Thoracic aorta (tissue), 2 donors: Measurements from ENCODE around the gene NRG2. TPM values are rescaled to one million over a fixed set of nuclear protein-coding genes. Genes with fewer than 3 reads are reported as not detected.

Source experiments
- ATAC-seq: fragments of 150-250 bp; one replicate; pipeline ENCODE4 v1.8.0; 2017; ENCODE audit warnings: low read depth; ENCODE audit not compliant: insufficient number of reproducible peaks, low FRiP score
- DNase-seq: peaks from one replicate; pipeline ENCODE4 v3.0.0-alpha.2; 2020; ENCODE audit warnings: low spot score
- H3K27ac ChIP-seq, 2 donors: fragments of 200-600 bp; sonication (generic); 1 replicate in 1 of 2; 2 replicates in 1 of 2; pipeline ENCODE4 v1.5.1; 2016; ENCODE audit warnings: mild to moderate bottlenecking in 2 of 2, moderate library complexity in 2 of 2
- H3K27me3 ChIP-seq: fragments of 200-600 bp; sonication (generic); replicated peaks from 2 replicates; pipeline ENCODE4 v1.6.0; 2016; ENCODE audit warnings: mild to moderate bottlenecking; ENCODE audit not compliant: insufficient read depth
- H3K36me3 ChIP-seq: fragments of 200-600 bp; sonication (generic); one replicate; pipeline ENCODE4 v1.5.1; 2016
- H3K4me1 ChIP-seq, 2 donors: fragments of 200-600 bp; sonication (generic); 1 replicate in 1 of 2; 2 replicates in 1 of 2; pipeline versions ENCODE4 v1.5.1 to v1.6.0; 2016; ENCODE audit warnings: low read depth in 2 of 2, mild to moderate bottlenecking in 1 of 2; ENCODE audit not compliant: control insufficient read depth in 1 of 2
- H3K4me3 ChIP-seq: fragments of 200-600 bp; sonication (generic); 2 replicates; pipeline ENCODE4 v1.5.1; 2016; ENCODE audit warnings: mild to moderate bottlenecking
- H3K9me3 ChIP-seq: fragments of 200-600 bp; sonication (generic); 2 replicates; pipeline ENCODE4 v1.5.1; 2016
- total RNA-seq, 2 donors: library from RNA; depleted of rRNA; stranded (reverse); fragments of >200 nt; gene quantifications; one replicate each; pipeline versions ENCODE4 v1.1.0 to v1.2.3, GENCODE V29; 2016
- TF ChIP-seq, protein P1 (sequence below): fragments of 200-600 bp; sonication (generic); IDR thresholded peaks from one replicate; pipeline ENCODE4 v1.5.1; 2019; ENCODE audit warnings: antibody characterized with exemption

NRG2 gene
- total RNA-seq, 2 donors from 2014 or later = 2.3 to 6.9 TPM

DNA sequence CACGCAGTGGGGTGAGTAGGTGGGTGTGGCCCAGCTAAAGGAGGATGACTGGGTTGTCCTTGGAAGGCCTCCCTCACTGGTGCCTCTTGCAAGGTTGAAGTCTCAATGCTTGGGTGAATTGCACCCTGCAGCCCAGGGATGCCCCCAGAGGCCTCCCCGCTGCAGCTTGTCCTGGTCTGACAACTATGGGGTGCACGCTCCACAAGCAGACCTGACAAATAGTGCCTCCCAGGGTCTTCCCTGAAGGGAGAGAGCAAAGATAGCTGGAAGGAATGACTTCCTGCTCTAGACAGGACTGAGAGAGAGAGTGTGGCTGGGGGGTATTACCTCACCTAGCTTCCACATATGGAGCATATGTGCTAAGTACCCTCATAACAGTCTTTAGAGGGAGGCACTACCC, 245.8 kb downstream of the NRG2 start:
- DNase-seq (no peak), ATAC-seq (no peak)
- Histone ChIP-seq H3K4me3 (no peak overlapping the region), H3K9me3 (no peaks in the 10 kb centered on the region), H3K27ac (no peak overlapping the region), H3K4me1 (peaks cover 6 to 15% of the 10 kb centered on the region in 2 donors), H3K27me3 (no peaks in the 10 kb centered on the region), H3K36me3 (no peaks in the 10 kb centered on the region)
- TF ChIP-seq, protein P1, sequence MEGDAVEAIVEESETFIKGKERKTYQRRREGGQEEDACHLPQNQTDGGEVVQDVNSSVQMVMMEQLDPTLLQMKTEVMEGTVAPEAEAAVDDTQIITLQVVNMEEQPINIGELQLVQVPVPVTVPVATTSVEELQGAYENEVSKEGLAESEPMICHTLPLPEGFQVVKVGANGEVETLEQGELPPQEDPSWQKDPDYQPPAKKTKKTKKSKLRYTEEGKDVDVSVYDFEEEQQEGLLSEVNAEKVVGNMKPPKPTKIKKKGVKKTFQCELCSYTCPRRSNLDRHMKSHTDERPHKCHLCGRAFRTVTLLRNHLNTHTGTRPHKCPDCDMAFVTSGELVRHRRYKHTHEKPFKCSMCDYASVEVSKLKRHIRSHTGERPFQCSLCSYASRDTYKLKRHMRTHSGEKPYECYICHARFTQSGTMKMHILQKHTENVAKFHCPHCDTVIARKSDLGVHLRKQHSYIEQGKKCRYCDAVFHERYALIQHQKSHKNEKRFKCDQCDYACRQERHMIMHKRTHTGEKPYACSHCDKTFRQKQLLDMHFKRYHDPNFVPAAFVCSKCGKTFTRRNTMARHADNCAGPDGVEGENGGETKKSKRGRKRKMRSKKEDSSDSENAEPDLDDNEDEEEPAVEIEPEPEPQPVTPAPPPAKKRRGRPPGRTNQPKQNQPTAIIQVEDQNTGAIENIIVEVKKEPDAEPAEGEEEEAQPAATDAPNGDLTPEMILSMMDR = no peak

Other genes starting within 250 kb of the NRG2 start
- under 1 TPM; 0.14 to 0.41 TPM for gene PSD2, start 247.5 kb downstream of the NRG2 start, total RNA-seq
- gene PURA, start 70.8 kb upstream of the NRG2 start, total RNA-seq = 10 to 100 TPM; 41.6 to 44.3 TPM
- 10 to 100 TPM; 24.2 to 25.9 TPM for gene IGIP, start 82.6 kb upstream of the NRG2 start, total RNA-seq
- 10 to 100 TPM; 64.9 to 89.5 TPM for gene CYSTM1, start 131.9 kb upstream of the NRG2 start, total RNA-seq